Mucosa of descending colon (tissue), 3 donors: ENCODE results near the gene OBSL1. TPM values are rescaled to one million over a fixed set of nuclear protein-coding genes. Genes with fewer than 3 reads are reported as not detected.

Experiments
- ATAC-seq: fragments of 200-7000 bp; cut with Tn5 transposase; one replicate; pipeline ENCODE4 v1.9.1; 2020; ENCODE audit warnings: mild to moderate bottlenecking, moderate library complexity
- DNase-seq, 3 donors: peaks; one replicate each; pipeline ENCODE4 v3.0.0-alpha.2; 2020
- H3K36me3 ChIP-seq: fragments of 200-600 bp; one replicate; pipeline ENCODE4 v1.8.0; 2021; ENCODE audit warnings: low read depth, mild to moderate bottlenecking
- H3K4me1 ChIP-seq: fragments of 200-600 bp; one replicate; pipeline ENCODE4 v1.8.0; 2021; ENCODE audit warnings: low read depth, mild to moderate bottlenecking
- H3K4me3 ChIP-seq: fragments of 200-600 bp; one replicate; pipeline ENCODE4 v1.8.0; 2021; ENCODE audit warnings: mild to moderate bottlenecking
- H3K9me3 ChIP-seq: fragments of 200-600 bp; one replicate; pipeline ENCODE4 v1.8.0; 2021; ENCODE audit warnings: mild to moderate bottlenecking
- CTCF ChIP-seq: fragments of 200-600 bp; IDR thresholded peaks from one replicate; pipeline ENCODE4 v1.8.0; 2022; ENCODE audit warnings: antibody characterized with exemption, mild to moderate bottlenecking
- intact Hi-C, 2 donors: fragments of 100-400 bp; cut with DNase I in 1 of 2; cut with micrococcal nuclease in 1 of 2; formaldehyde crosslinking; loops; one replicate each; pipeline versions ENCODE4 v1.11.0 to v1.11.1; 2022; cut with DNase I, micrococcal nuclease
- total RNA-seq, 3 donors: library from RNA; stranded (reverse); fragmentation: NEBNext Ultra II Directional in 2 of 3; extraction: Animal tissue kit (Norgen Biotek cat#: 25700) in 2 of 3; gene quantifications; one replicate each; pipeline versions ENCODE4 v1.2.1 to v1.2.4, GENCODE V29; 2021 to 2023
- donor health status: DM: no; HTN: no; CAD: no; lungs with moderate emphysema.
- donor health status: DM: no; HTN: no; CAD: no.
- donor health status: DM: no; HTN: yes; CAD: no.

The OBSL1 gene
- total RNA-seq, 3 donors from 2014 or later: 7.6 to 53.0 (median 12.6) TPM

- DNase-seq (no peak), ATAC-seq (no peak)
- Histone ChIP-seq H3K36me3 (no peaks in the 10 kb centered on the region), H3K4me1 (no peaks in the 10 kb centered on the region), H3K9me3 (no peaks in the 10 kb centered on the region), H3K4me3 (no peak overlapping the region)
- intact Hi-C loops: no loop called here
- no peak for TF ChIP-seq CTCF
Observed at GRCh38 chr2:219615894-219616293, 44.6 kb upstream of the OBSL1 start.

GRCh38 chr2:219615036-219615435 is 43.7 kb upstream of the OBSL1 start:
- ATAC-seq: no peak
- intact Hi-C loops: no loop called here

GRCh38 chr2:219614076-219614860 is 42.9 kb upstream of the OBSL1 start:
- TF ChIP-seq CTCF: no peak
- no peak for ATAC-seq
- Histone ChIP-seq H3K9me3 (no peaks in the 10 kb centered on the region), H3K4me1 (no peaks in the 10 kb centered on the region), H3K4me3 (no peak overlapping the region), H3K36me3 (no peaks in the 10 kb centered on the region)
- DNase-seq: no peak
- intact Hi-C loops: no loop called here

More at GRCh38 chr2:219615036-219615435, 43.7 kb upstream of the OBSL1 start:
- H3K4me1 ChIP-seq: no peaks in the 10 kb centered on the region
- H3K4me3 ChIP-seq: no peak overlapping the region
- no peaks in the 10 kb centered on the region for H3K9me3 ChIP-seq
- no peak for TF ChIP-seq CTCF
- H3K36me3 ChIP-seq: no peaks in the 10 kb centered on the region
- no peak for DNase-seq

GRCh38 chr2:219613461-219614070 is 42.2 kb upstream of the OBSL1 start:
- DNase-seq: no peak
- no peak for TF ChIP-seq CTCF
- intact Hi-C loops: no loop called here
- no peak for ATAC-seq
- H3K4me1 ChIP-seq: no peaks in the 10 kb centered on the region
- H3K36me3 ChIP-seq: no peaks in the 10 kb centered on the region
- H3K4me3 ChIP-seq: no peak overlapping the region
- H3K9me3 ChIP-seq: no peaks in the 10 kb centered on the region

- H3K9me3 ChIP-seq: no peaks in the 10 kb centered on the region
- no peak for TF ChIP-seq CTCF
- H3K4me3 ChIP-seq: no peak overlapping the region
- no peaks in the 10 kb centered on the region for H3K4me1 ChIP-seq
- no peak for DNase-seq
- intact Hi-C loops: no loop called here
- H3K36me3 ChIP-seq: no peaks in the 10 kb centered on the region
- ATAC-seq: peak; percentile 27
Observed at GRCh38 chr2:219612577-219613286, 41.4 kb upstream of the OBSL1 start.
